ENCODE data around the gene ZNF367. TPM values are rescaled to one million over a fixed set of nuclear protein-coding genes. Genes with fewer than 3 reads are reported as not detected.

The ZNF367 gene
- total and polyA plus RNA-seq, 2 of the 4 experiments (the other 2 are of a cell fraction), result 1.1 to 2.7 TPM

DNA sequence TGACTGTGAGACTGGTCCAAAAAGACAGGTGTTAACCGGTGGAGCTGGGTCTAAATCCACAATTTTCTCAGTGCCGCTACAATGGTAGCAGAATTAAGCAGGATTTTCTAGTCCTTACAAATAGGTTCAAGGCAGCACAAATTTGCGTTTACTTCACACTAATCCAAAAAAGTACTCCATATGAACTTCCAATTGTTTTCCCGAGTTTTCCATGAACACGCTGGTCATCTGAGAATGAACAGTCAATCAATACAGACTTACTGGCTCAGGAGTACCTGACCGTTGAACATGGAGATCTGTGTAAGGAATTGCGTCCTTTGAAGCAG, 35.4 kb downstream of the ZNF367 start:
- Histone ChIP-seq H2BK20ac (ENCODE audit: low read depth, low read length) (no peak overlapping the region), H2BK15ac (ENCODE audit: low read depth, low read length) (no peak overlapping the region), H2BK5ac (ENCODE audit: low read depth, low read length, poor library complexity, severe bottlenecking) (no peak overlapping the region), H3K4me3 (ENCODE audit: insufficient read depth, low read depth, low read length) (peak overlapping the region; percentile 91), H3K23ac (ENCODE audit: low read depth, low read length) (peak overlapping the region; percentile 83), H4K20me1 (ENCODE audit: insufficient read depth, low read length) (peaks cover 12% of the 10 kb centered on the region), H3K27me3 (ENCODE audit: control insufficient read depth, insufficient read depth, low read length) (no peaks in the 10 kb centered on the region), H3K27ac (ENCODE audit: insufficient read depth, low read length) (no peak overlapping the region; the same call in 1 of the 2 replicates), H4K5ac (ENCODE audit: low read depth, low read length) (peak overlapping the region; percentile 3; the same call in 1 of the 2 replicates), H3K36me3 (ENCODE audit: control insufficient read depth, insufficient read depth, low read length) (no peaks in the 10 kb centered on the region), H2AFZ (replicated peaks; ENCODE audit: low read length, poor library complexity) (peak overlapping the region; percentile 90), H4K91ac (ENCODE audit: insufficient read depth, low read depth, low read length) (peak overlapping the region; percentile 6; the same call in 1 of the 2 replicates), H3K9me3 (ENCODE audit: control insufficient read depth, insufficient read depth, low read length) (no peaks in the 10 kb centered on the region), H3K79me1 (ENCODE audit: low read depth in 1 of 2, low read length in 2 of 2) (peaks cover 16 to 50% of the 10 kb centered on the region in 2 experiments), H2AK9ac (replicated peaks; ENCODE audit: low read depth, low read length, poor library complexity) (peak overlapping the region; percentile 3), H3K4me2 (ENCODE audit: low read depth, low read length) (peak overlapping the region; percentile 93), H3K14ac (replicated peaks; ENCODE audit: low read depth, low read length) (peak overlapping the region; percentile 29), H3K56ac (ENCODE audit: extremely low read depth, insufficient read depth, low read length) (no peak overlapping the region), H3K4me1 (ENCODE audit: control insufficient read depth, insufficient read depth, low read length) (peaks cover 8% of the 10 kb centered on the region), H2BK120ac (ENCODE audit: low read depth, low read length) (no peak overlapping the region), H3K18ac (ENCODE audit: low read depth, low read length) (no peak overlapping the region), H3K9me1 (ENCODE audit: insufficient read depth, low read length) (peaks cover 6% of the 10 kb centered on the region; the same call in 1 of the 2 replicates), H4K8ac (ENCODE audit: low read depth in 2 of 2, low read length in 2 of 2) (peak overlapping the region; percentile 6 to 19; a peak in 3 of 4 replicates), H2AK5ac (ENCODE audit: low read depth, low read length) (peak overlapping the region; percentile 11), H3K9ac (ENCODE audit: low read depth, low read length) (peak overlapping the region; percentile 73), H3K4ac (ENCODE audit: low read depth, low read length) (peak overlapping the region; percentile 63)
- DNase-seq (no peak), ATAC-seq (ENCODE audit: low read depth) (no peak)
- ChIA-PET CTCF (interaction anchor here (0.6 to 1.2 kb wide), 2 partner anchors 16 to 244 kb away, joined by 3 to 4 read pairs; no protein-coding TSS in a partner anchor), POLR2A (ENCODE audit: unreplicated experiment) (no interaction called here)
- dilution Hi-C loops (cut with HindIII; ENCODE audit: low sequenced_read_pairs, unreplicated experiment) (no loop called here), in situ Hi-C loops (cut with MboI; ENCODE audit: low sequenced_read_pairs) (no loop called here), intact Hi-C loops (cut with micrococcal nuclease) (loop anchor here (5.0 kb wide), 1 partner anchor 34 kb away; the partner anchor contains the start of gene ZNF367)
- WGBS, 2 experiments (ENCODE audit: extremely low coverage in 2 of 2, insufficient read length in 1 of 2), result 10% methylated on average over 2 of the region's 7 CpGs; no CpG with 5 or more reads in 1 of the 2 experiments
- no TSS peak for BruUV-seq (replicated peaks)
- TF ChIP-seq NFE2L2 (IDR thresholded peaks at IDR 0.05; ENCODE audit: low read depth, low read length) (no peak), SMC3 (IDR thresholded peaks at IDR 0.05; ENCODE audit: low read depth, low read length) (no peak), RAD21 (IDR thresholded peaks at IDR 0.05; ENCODE audit: low read length) (no peak), MXI1 (IDR thresholded peaks at IDR 0.05; ENCODE audit: borderline replicate concordance, low read depth, low read length) (no peak), POLR2A (IDR thresholded peaks at IDR 0.05; ENCODE audit: low read depth, low read length) (no peak), RFX5 (IDR thresholded peaks at IDR 0.05; ENCODE audit: low read depth, low read length) (no peak)
- TF ChIP-seq, protein P1, sequence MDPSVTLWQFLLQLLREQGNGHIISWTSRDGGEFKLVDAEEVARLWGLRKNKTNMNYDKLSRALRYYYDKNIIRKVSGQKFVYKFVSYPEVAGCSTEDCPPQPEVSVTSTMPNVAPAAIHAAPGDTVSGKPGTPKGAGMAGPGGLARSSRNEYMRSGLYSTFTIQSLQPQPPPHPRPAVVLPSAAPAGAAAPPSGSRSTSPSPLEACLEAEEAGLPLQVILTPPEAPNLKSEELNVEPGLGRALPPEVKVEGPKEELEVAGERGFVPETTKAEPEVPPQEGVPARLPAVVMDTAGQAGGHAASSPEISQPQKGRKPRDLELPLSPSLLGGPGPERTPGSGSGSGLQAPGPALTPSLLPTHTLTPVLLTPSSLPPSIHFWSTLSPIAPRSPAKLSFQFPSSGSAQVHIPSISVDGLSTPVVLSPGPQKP (IDR thresholded peaks at IDR 0.05; ENCODE audit: borderline replicate concordance, low read depth, low read length), result no peak

Data from IMR-90 (cell line).